ENCODE results near the gene CRTC3.

- TF ChIP-seq SIN3A (IDR thresholded peaks at IDR 0.05; ENCODE audit: borderline replicate concordance, insufficient read depth, low read length) (no peak), REST (IDR thresholded peaks at IDR 0.05; ENCODE audit: insufficient read depth in 1 of 2, low read depth in 2 of 2, low read length in 2 of 2) (no peak), POLR2AphosphoS5 (IDR thresholded peaks at IDR 0.05; ENCODE audit: low read depth, low read length) (no peak)
Observed at GRCh38 chr15:90591524-90591923, 61.8 kb downstream of the CRTC3 start.

Data from PFSK-1 (cell line).